ENCODE measurements around the gene BRD9.
"Not testable (repeated sequence)": the region's sequence is repeated elsewhere in the genome, so short reads cannot be mapped to it uniquely, and the experiment has no call there.

Gene BRD9

GRCh38 chr5:892394-893136 lies at the start of gene BRD9, which contains the start of gene TRIP13:
BRD9 (minus strand) TSS chr5:892801; CDS start chr5:892657, 144 bp downstream.
TRIP13 (plus strand) TSS chr5:892884; CDS start chr5:892999, 115 bp downstream.
- DNase-seq, result peak; percentile 82

- not testable (repeated sequence) for DNase-seq
Measured at GRCh38 chr5:940741-941140, 48.1 kb upstream of the BRD9 start.

- no peak for DNase-seq
Measured at GRCh38 chr5:939368-939767, 46.8 kb upstream of the BRD9 start.

- DNase-seq, result no peak
Measured at GRCh38 chr5:937151-937924, 44.7 kb upstream of the BRD9 start.

GRCh38 chr5:936149-937144 lies 43.8 kb upstream of the BRD9 start:
- DNase-seq, result no peak

- DNase-seq, result no peak
Measured at GRCh38 chr5:935510-936084, 43.0 kb upstream of the BRD9 start.

- not testable (repeated sequence) for DNase-seq
Measured at GRCh38 chr5:934381-934967, 41.9 kb upstream of the BRD9 start.

GRCh38 chr5:933951-934350 lies 41.4 kb upstream of the BRD9 start:
- not testable (repeated sequence) for DNase-seq

- no peak for DNase-seq
Measured at GRCh38 chr5:933251-933861, 40.8 kb upstream of the BRD9 start.

GRCh38 chr5:932628-933250 lies 40.1 kb upstream of the BRD9 start:
- no peak for DNase-seq

- DNase-seq, result no peak
Measured at GRCh38 chr5:932151-932627, 39.6 kb upstream of the BRD9 start.

GRCh38 chr5:931570-932145 lies 39.1 kb upstream of the BRD9 start:
- DNase-seq, result no peak

GRCh38 chr5:930866-931265 lies 38.3 kb upstream of the BRD9 start:
- DNase-seq, result no peak

- no peak for DNase-seq
Measured at GRCh38 chr5:929596-929995, 37.0 kb upstream of the BRD9 start.

- not testable (repeated sequence) for DNase-seq
Measured at GRCh38 chr5:929182-929581, 36.6 kb upstream of the BRD9 start.

GRCh38 chr5:927172-928015 lies 34.8 kb upstream of the BRD9 start:
- no peak for DNase-seq

- peak; percentile 5 for DNase-seq
Measured at GRCh38 chr5:926417-927171, 34.0 kb upstream of the BRD9 start.

GRCh38 chr5:923281-923873 lies 30.8 kb upstream of the BRD9 start:
- DNase-seq, result peak; percentile 56
